ENCODE data around the gene COLGALT1. TPM values are rescaled to one million over a fixed set of nuclear protein-coding genes. Genes with fewer than 3 reads are reported as not detected.
A peak's percentile ranks its signal among the peaks of the same experiment; 100 is the strongest.

The COLGALT1 gene
- total RNA-seq, 1 experiment from 2014 or later = 48.5 TPM

- no CpG with 5 or more reads among the region's 9 CpGs for WGBS (ENCODE audit: extremely low coverage, insufficient read length, low lambda C conversion rate)
- peaks cover 6% of the 10 kb centered on the region in 2 experiments for H3K9me3 Mint-ChIP-seq
- Histone ChIP-seq H2BK20ac (ENCODE audit: low read depth, low read length, poor library complexity, severe bottlenecking) (no peak overlapping the region), H4K91ac (ENCODE audit: insufficient read length, low read depth, low read length) (no peak overlapping the region), H4K20me1 (ENCODE audit: control insufficient read depth, insufficient read depth, insufficient read length) (no peaks in the 10 kb centered on the region), H3T11ph (ENCODE audit: low read length) (no peak overlapping the region), H3K9ac (ENCODE audit: extremely low read depth, insufficient read length, low read length) (peak overlapping the region; percentile 14), H4K5ac (ENCODE audit: insufficient read length, low read depth, low read length) (no peak overlapping the region), H3K14ac (ENCODE audit: insufficient read depth, low read length) (no peak overlapping the region), H2BK5ac (ENCODE audit: insufficient read length, low read length) (no peak overlapping the region), H3K23me2 (ENCODE audit: insufficient read length, low read depth, low read length, poor library complexity, severe bottlenecking) (peaks cover 7% of the 10 kb centered on the region), H2BK12ac (ENCODE audit: insufficient read length, low read depth, low read length) (no peak overlapping the region), H3K4me1 (ENCODE audit: insufficient read depth, low read length) (no peaks in the 10 kb centered on the region), H3K18ac (ENCODE audit: insufficient read length, low read depth, low read length) (no peak overlapping the region), H2BK15ac (ENCODE audit: low read depth, low read length) (no peak overlapping the region), H2BK120ac (ENCODE audit: low read depth, low read length, poor library complexity, severe bottlenecking) (no peak overlapping the region), H2AFZ (ENCODE audit: low read length) (no peak overlapping the region), H3K56ac (ENCODE audit: insufficient read length, low read depth, low read length) (no peak overlapping the region), H4K8ac (replicated peaks; ENCODE audit: insufficient read length, low read depth, low read length) (no peak overlapping the region), H3K23ac (ENCODE audit: insufficient read length, low read depth, low read length) (no peak overlapping the region), H3K27ac (ENCODE audit: insufficient read length, low read depth, low read length) (no peak overlapping the region), H3K27me3 (ENCODE audit: insufficient read depth, low read length) (no peaks in the 10 kb centered on the region), H3K4ac (ENCODE audit: low read depth, low read length) (no peak overlapping the region), H3K79me2 (ENCODE audit: insufficient read depth, low read length) (no peaks in the 10 kb centered on the region), H3K9me3 (ENCODE audit: control insufficient read depth, low read depth, low read length) (peaks cover 4% of the 10 kb centered on the region), H3K79me1 (ENCODE audit: insufficient read depth, low read depth, low read length, poor library complexity, severe bottlenecking) (no peaks in the 10 kb centered on the region), H3K4me2 (ENCODE audit: insufficient read depth, insufficient read length, low read length) (peak overlapping the region; percentile 62), H2AK5ac (ENCODE audit: insufficient read length, low read length) (no peak overlapping the region)
- peaks cover 18% of the 10 kb centered on the region in 2 experiments for H3K4me1 Mint-ChIP-seq
- no peak for DNase-seq
- no peak for TF ChIP-seq CTCF (conservative IDR thresholded peaks at IDR 0.05)
- H3K36me3 Mint-ChIP-seq (ENCODE audit: insufficient read depth in 1 of 3, low read depth in 3 of 3) = peaks cover 19 to 28% (median 20%) of the 10 kb centered on the region in 3 experiments
- H3K4me3 Mint-ChIP-seq = peak overlapping the region; percentile 94 to 98
- H3K27me3 Mint-ChIP-seq (ENCODE audit: low read depth) = no peaks in the 10 kb centered on the region; the same call in 1 of the 2 replicates
- H3K27ac Mint-ChIP-seq = peak overlapping the region in 2 of 3 experiments; percentile 64 to 82; a peak in 1 of 7 replicates
Measured at GRCh38 chr19:17512574-17512939, 42.9 kb upstream of the COLGALT1 start.
